Activated CD4-positive, CD25-positive, alpha-beta regulatory T cell treated with anti-CD3 and anti-CD28 coated beads, Interleukin-2, amount 50 U/mL, for 72 hours (primary cell): ENCODE results near the gene PHACTR3.

Source experiments
- DNase-seq: peaks from one replicate; pipeline ENCODE4 v3.0.0; 2021

PHACTR3 gene

DNA sequence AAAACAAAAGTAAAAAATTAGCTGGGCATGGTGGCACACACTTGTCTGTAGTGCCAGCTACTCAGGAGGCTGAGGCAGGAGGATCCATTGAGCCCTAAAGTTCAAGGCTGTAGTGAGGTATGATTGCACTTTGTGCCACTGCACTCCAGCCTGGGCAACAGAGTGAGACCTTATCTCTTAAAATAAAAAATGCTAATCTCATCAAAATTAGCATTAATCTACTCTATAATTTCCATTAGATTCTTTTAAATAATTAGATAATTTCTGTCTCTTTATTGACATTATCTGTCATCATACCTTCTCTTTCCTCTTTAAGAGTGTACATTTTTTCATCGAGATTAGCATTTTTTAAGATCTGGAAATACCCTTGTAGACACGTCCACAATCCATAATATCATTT is 48.0 kb downstream of the PHACTR3 start:
- DNase-seq, result no peak

- no peak for DNase-seq
These were observed 52.1 kb downstream of the PHACTR3 start for GRCh38 chr20:59656417-59656816.

- DNase-seq, result no peak
These were observed 53.2 kb downstream of the PHACTR3 start for GRCh38 chr20:59657459-59658046.

DNA sequence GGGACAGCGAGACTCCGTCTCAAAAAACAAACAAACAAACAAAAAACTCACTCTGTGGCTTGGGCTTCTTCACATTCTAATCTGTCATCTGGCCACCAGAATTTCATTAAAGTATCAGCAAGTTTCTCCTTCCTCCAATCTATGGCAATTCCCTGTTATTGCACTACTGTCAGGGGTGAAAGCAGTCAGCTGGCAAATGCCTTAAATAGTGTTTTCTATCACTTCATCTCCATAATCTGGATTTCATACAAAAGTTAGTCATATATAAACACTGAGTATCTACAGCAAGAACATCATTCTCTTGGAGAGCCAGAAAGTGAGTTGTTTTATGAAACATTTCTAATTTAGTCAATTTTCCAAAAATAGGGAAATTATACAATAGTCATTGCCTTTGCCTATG is 56.1 kb downstream of the PHACTR3 start:
- DNase-seq, result no peak

GRCh38 chr20:59661153-59661552 is 56.8 kb downstream of the PHACTR3 start:
- DNase-seq, result no peak

DNA sequence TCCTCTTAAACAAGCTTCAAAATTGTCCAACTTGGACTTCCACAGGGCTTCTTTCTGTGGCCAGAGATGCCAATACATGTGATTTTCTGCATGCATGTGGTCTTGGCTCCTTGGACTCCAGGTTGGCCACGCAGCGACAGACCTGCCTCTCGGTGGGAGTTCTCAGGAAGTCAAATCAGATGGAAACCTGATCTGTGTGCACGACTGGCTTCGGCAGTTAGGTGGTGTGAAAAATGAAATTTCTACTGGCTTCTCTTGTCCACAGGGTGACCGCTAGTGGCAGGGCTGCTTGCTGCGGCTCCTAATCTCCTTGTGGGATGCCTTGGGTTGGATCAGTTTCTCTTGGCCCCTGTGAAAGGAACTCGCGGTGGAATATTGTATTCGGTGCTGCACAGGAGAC is 57.3 kb downstream of the PHACTR3 start:
- DNase-seq, result no peak

DNA sequence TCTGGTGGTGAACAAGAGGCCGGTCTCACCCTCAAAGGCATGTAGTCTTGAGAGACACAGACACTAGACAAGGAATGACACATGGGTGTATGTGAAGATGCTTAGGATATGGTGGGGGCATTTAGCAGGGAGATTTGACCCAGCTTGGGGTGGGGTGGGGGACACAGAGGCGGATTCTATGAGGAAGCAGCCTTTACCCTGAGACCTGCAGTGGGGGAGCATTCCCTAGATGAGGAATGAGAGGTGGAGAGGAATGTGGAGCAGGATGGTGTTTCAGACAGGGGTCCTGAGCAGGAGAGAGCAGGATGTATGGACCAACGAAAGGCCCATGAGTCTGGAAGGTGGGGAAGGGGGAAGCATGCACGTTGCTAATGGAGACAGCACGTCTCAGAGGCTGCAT is 57.8 kb downstream of the PHACTR3 start:
- no peak for DNase-seq

GRCh38 chr20:59662856-59663512 is 58.6 kb downstream of the PHACTR3 start:
- DNase-seq, result no peak

DNA sequence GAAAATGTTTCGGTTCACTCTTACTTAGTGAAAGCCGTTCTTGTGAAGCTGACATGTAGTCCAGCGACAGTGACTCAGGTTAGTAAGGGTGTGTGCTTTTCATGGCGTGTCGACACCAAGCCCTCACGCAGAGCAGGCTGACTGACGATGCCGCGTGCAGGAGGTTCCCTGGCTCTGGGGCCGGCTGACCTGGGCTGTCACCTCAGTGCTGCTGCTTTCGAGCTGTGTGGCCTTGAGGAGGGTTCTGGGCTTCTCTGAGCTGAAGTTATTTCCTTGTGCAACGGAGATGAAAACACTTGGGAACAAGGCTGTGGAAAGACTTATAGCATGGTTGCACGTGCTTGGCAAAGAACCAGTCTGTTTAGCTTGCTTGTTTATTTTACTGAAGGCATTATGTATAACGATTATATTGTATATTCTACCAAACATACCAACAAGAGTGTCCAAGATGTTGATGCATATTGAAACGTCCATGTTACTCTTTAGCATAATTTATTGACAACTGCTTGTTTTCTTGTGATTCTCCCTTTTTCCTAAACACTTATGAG is 59.2 kb downstream of the PHACTR3 start:
- DNase-seq, result no peak

- no peak for DNase-seq
These were observed 60.1 kb downstream of the PHACTR3 start for GRCh38 chr20:59664421-59664941.

- no peak for DNase-seq
These were observed 61.6 kb downstream of the PHACTR3 start for GRCh38 chr20:59665656-59666555.

- DNase-seq, result no peak
These were observed 62.2 kb downstream of the PHACTR3 start for GRCh38 chr20:59666586-59666985.

- DNase-seq, result no peak
These were observed 62.8 kb downstream of the PHACTR3 start for GRCh38 chr20:59667131-59667530.

GRCh38 chr20:59667981-59668515 is 63.7 kb downstream of the PHACTR3 start:
- no peak for DNase-seq

DNA sequence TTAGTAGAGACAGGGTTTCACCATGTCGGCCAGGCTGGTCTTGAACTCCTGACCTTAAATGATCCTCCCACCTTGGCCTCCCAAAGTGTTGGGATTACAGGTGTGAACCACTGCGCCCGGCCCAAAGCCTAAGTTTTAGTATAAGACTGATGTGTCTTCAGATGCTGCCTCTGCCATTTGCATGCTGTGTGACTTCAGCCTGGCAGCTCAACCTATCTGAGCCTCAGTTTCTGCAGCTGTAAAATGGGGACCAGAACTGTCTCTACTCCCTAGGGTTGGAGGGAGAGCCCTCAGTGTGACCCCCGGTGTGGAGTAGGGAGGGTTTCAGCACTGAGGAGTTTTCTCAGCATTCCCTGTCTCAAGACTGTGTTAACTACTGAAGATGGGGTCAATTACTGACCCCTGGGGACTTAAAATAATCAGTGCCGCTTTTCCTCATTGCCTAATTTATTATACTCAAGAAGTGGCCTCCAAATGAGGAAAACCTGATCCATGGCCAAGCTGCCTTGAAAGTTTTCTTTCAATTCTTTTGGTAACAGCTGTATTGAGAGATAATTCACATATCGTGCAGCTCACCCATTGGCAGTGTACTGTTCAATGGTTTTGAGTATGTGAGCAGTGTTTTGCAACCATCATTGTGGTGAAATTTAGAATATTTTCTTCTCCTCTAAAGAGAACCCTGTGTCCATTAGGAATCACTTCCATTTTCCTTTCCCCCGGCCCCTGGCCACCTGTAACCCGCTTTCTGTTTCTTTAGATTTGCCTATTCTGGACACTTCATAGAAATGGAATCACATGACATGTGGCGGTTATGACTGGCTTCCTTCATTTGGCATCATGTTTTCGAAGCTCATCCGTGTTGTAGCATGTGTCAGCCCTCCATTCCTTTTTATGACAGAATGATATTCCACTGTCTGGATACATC is 64.8 kb downstream of the PHACTR3 start:
- no peak for DNase-seq

- no peak for DNase-seq
These were observed 66.6 kb downstream of the PHACTR3 start for GRCh38 chr20:59670786-59671492.

GRCh38 chr20:59671661-59672471 is 67.5 kb downstream of the PHACTR3 start:
- no peak for DNase-seq

- no peak for DNase-seq
These were observed 68.2 kb downstream of the PHACTR3 start for GRCh38 chr20:59672576-59672975.

- DNase-seq, result no peak
These were observed 69.1 kb downstream of the PHACTR3 start for GRCh38 chr20:59673288-59673997.

GRCh38 chr20:59673998-59674445 is 69.7 kb downstream of the PHACTR3 start:
- no peak for DNase-seq
